Subcutaneous abdominal adipose tissue (tissue), 5 donors: ENCODE measurements around the gene PAX1.

Experiments used
- H3K27ac ChIP-seq: one replicate; pipeline ENCODE4 v1.7.0; 2013; ENCODE audit warnings: low read depth, mild to moderate bottlenecking, inconsistent platforms, low read length, moderate library complexity
- H3K27me3 ChIP-seq, 5 donors: one replicate each; pipeline ENCODE4 v1.7.0; 2013; ENCODE audit warnings: low read length in 5 of 5, inconsistent platforms in 1 of 5; ENCODE audit not compliant: control insufficient read depth in 5 of 5, insufficient read depth in 4 of 5
- H3K36me3 ChIP-seq, 5 donors: one replicate each; pipeline ENCODE4 v1.7.0; 2013; ENCODE audit warnings: low read length in 5 of 5; ENCODE audit not compliant: control insufficient read depth in 5 of 5, insufficient read depth in 5 of 5
- H3K4me1 ChIP-seq, 5 donors: one replicate each; pipeline ENCODE4 v1.7.0; 2013; ENCODE audit warnings: low read length in 5 of 5, mild to moderate bottlenecking in 3 of 5, moderate library complexity in 1 of 5; ENCODE audit not compliant: control insufficient read depth in 5 of 5, insufficient read depth in 5 of 5
- H3K4me3 ChIP-seq, 5 donors: one replicate each; pipeline ENCODE4 v1.7.0; 2013; ENCODE audit warnings: low read length in 5 of 5, low read depth in 1 of 5
- H3K9ac ChIP-seq, 5 donors: one replicate each; pipeline ENCODE4 v1.7.0; 2013; ENCODE audit warnings: low read length in 5 of 5, mild to moderate bottlenecking in 4 of 5, moderate library complexity in 3 of 5
- H3K9me3 ChIP-seq, 5 donors: one replicate each; pipeline ENCODE4 v1.7.0; 2013; ENCODE audit warnings: low read length in 5 of 5; ENCODE audit not compliant: control insufficient read depth in 5 of 5
- donor health status: healthy.
- donor health status: healthy.
- donor health status: healthy.
- donor health status: healthy.
- donor health status: healthy.

The PAX1 gene

DNA sequence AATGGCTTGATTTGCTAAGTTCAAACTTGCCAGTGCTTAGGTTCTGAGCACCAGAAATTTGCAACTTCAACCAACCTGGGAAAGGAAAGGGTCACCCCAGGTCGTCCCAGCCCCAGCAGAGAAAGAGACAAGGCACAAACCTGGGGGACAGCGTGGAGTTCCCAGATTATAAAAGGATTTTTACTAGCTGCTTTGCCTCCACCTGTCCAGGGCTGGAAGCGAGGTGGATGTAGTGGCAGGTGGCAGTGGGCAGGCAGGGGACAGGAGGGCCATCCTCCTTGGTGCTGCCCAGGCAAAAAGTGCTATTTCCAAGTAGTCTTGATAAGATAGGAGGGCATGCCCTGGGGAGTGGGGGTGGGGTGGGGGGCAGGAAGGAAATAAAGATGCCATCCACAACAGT lies 4.9 kb downstream of the PAX1 start:
- Histone ChIP-seq H3K36me3 (no peaks in the 10 kb centered on the region), H3K4me1 (peaks cover 0 to 9% (median 6%) of the 10 kb centered on the region in 5 donors), H3K9ac (no peak overlapping the region), H3K27me3 (peaks cover 48 to 73% (median 69%) of the 10 kb centered on the region in 5 donors), H3K9me3 (no peaks in the 10 kb centered on the region), H3K4me3 (no peak overlapping the region), H3K27ac (no peak overlapping the region)

DNA sequence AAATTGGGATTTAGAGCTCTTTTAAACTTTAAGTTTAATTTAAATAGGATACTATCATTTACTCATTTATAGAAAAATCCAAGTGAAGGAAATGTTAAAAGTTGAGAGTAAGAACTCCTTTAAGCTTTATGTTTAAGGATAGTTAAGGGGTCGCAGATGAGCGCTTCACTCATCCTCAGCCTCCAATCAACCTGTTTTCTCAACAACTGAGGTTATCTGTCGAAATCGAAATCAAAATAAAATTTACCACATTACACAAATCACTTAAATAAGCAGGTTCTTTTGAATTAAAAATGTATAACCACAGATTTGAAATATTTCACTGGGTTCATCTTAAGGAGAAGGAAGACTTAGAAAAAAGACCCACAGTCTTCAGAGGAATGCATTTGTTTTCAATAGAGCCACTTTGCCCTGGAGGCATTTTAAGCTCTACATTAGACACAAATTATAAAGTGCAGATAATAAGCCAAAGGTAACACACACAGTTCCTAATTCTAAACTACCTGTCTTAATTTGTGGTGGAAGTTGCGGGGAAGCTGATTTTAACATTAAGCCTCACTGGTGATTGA lies 5.5 kb downstream of the PAX1 start:
- Histone ChIP-seq H3K27me3 (peaks cover 50 to 77% (median 71%) of the 10 kb centered on the region in 5 donors), H3K9ac (no peak overlapping the region), H3K4me1 (peaks cover 0 to 8% (median 4%) of the 10 kb centered on the region in 5 donors), H3K36me3 (no peaks in the 10 kb centered on the region), H3K4me3 (no peak overlapping the region), H3K27ac (no peak overlapping the region), H3K9me3 (no peaks in the 10 kb centered on the region)

DNA sequence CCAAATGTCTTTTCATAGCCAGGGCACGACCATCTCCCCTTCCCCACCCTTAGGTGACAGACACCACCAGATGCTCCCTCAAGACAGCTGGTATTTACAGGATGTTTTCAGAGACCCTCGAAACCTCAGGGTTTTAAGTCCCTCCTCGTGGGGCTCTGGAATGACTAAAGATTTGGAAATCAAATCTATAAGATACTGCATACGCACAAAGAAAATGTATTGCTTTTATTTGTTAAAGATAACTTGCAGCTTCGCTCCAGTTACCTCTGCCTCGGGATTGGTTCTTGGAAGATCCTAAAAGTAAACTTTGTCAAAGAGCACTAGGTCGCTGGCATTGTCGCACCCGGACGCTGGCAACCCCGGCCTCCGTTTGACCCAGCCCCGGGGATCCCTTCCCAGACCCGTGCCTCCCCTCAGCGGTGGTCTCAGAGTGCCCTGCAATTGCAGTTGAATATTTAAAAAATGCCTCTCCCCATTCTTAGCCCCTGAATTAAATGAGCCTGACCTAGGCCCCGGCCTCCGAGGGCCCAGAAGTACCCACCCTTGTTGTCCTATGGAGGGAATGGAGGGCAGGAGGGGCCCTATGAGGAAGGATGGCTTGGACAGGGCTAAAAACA lies 7.1 kb downstream of the PAX1 start:
- Histone ChIP-seq H3K27me3 (peaks cover 43 to 72% (median 66%) of the 10 kb centered on the region in 5 donors), H3K36me3 (no peaks in the 10 kb centered on the region), H3K9ac (no peak overlapping the region), H3K9me3 (no peaks in the 10 kb centered on the region), H3K27ac (no peak overlapping the region), H3K4me3 (no peak overlapping the region), H3K4me1 (no peaks in the 10 kb centered on the region)

DNA sequence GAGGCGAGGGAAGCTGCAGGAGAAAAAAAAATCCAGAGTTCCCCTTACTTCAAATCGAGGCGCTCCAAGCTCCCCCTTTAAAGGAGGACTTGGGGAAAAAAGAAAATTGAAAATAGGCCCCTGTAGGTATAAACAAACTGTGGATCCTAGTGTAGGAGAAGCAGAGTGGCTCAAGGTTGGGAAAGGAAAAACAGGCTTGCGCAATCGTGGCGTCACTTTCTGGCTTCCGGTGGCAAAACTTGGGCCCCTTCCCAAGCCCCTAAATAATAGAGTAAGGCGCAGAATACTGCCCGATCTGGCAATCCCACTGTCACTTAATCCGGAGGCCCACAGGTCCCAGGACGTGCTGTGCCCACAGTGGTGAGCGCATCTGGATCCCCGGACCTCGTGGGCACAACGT lies 8.0 kb downstream of the PAX1 start:
- H3K9me3 ChIP-seq = no peaks in the 10 kb centered on the region

DNA sequence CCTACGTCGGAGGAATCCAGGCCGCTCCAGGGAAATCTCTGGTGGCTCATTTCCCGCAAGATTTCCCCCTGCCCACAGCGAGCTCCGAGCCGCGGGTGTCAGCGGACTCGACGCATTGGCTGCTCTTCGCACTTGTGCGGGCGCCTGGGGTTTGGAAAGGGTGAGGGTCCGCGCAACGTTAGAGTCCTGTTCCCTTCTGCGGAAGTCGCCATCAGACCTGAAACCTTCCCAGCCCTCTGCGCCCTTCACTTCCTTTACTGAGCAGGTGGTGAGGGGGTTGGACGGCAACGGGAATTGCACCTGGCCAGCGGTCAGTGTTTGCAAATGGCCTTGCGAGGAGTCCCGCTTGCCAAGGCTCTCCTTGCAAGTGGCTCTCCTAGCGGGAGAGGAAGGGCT lies 8.4 kb downstream of the PAX1 start:
- no peaks in the 10 kb centered on the region for H3K36me3 ChIP-seq
- peaks cover 36 to 64% (median 60%) of the 10 kb centered on the region in 5 donors for H3K27me3 ChIP-seq
- no peak overlapping the region for H3K4me3 ChIP-seq
- no peaks in the 10 kb centered on the region for H3K4me1 ChIP-seq
- no peak overlapping the region for H3K27ac ChIP-seq
- no peak overlapping the region for H3K9ac ChIP-seq
- H3K9me3 ChIP-seq = no peaks in the 10 kb centered on the region

More for the DNA sequence above, 8.0 kb downstream of the PAX1 start:
- Histone ChIP-seq H3K4me1 (no peaks in the 10 kb centered on the region), H3K27ac (no peak overlapping the region), H3K27me3 (peaks cover 36 to 68% (median 63%) of the 10 kb centered on the region in 5 donors), H3K9ac (no peak overlapping the region), H3K36me3 (no peaks in the 10 kb centered on the region), H3K4me3 (no peak overlapping the region)

GRCh38 chr20:21714297-21715192 lies 9.1 kb downstream of the PAX1 start:
- Histone ChIP-seq H3K4me3 (no peak overlapping the region), H3K9me3 (no peaks in the 10 kb centered on the region), H3K27me3 (peaks cover 32 to 61% (median 54%) of the 10 kb centered on the region in 5 donors), H3K27ac (no peak overlapping the region), H3K9ac (no peak overlapping the region), H3K36me3 (no peaks in the 10 kb centered on the region), H3K4me1 (no peaks in the 10 kb centered on the region)

DNA sequence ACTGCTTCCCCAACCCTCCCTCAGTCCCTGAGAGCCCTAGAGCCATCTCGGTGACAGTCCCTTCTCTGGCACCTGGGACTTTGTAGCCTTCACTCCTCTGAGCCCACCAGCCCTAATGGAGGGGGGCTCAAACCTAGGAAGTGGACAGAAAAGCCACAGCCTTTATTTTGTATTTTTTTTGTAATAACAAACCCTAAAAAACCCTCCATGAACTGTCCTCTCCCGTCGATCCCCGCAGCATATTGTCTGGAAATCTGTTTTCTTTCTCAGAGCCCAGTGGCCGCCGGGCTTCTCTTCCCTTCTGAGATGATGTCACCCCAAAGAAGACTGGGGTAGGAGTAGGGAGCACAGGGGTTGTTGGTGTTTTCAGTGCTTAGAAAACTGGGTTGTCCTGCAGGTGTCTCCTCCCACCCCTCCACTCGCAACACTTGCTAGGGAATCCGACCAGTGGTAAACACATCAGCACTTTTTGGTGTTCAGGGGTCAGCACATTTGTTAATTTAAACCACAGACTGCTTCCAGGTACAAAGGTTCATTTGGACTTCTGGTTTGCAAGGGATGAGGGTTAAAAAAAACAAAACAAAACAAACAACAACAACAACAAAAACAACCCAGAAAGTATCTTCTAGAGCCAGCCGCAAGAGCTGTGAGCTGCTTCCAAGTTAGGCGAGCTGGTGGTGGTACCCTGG lies 9.9 kb downstream of the PAX1 start:
- no peaks in the 10 kb centered on the region for H3K9me3 ChIP-seq
- H3K27ac ChIP-seq = no peak overlapping the region
- H3K27me3 ChIP-seq = peaks cover 31 to 56% (median 51%) of the 10 kb centered on the region in 5 donors
- no peak overlapping the region for H3K9ac ChIP-seq
- no peaks in the 10 kb centered on the region for H3K4me1 ChIP-seq
- H3K4me3 ChIP-seq = no peak overlapping the region
- no peaks in the 10 kb centered on the region for H3K36me3 ChIP-seq

- no peak overlapping the region for H3K4me3 ChIP-seq
- H3K9me3 ChIP-seq = no peaks in the 10 kb centered on the region
- peaks cover 17 to 28% (median 22%) of the 10 kb centered on the region in 5 donors for H3K27me3 ChIP-seq
- H3K27ac ChIP-seq = no peak overlapping the region
- no peaks in the 10 kb centered on the region for H3K36me3 ChIP-seq
- H3K4me1 ChIP-seq = no peaks in the 10 kb centered on the region
- no peak overlapping the region for H3K9ac ChIP-seq
Observed at GRCh38 chr20:21719592-21720214, 14.2 kb downstream of the PAX1 start.

- Histone ChIP-seq H3K9ac (no peak overlapping the region), H3K36me3 (no peaks in the 10 kb centered on the region), H3K27ac (no peak overlapping the region), H3K9me3 (no peaks in the 10 kb centered on the region), H3K4me3 (no peak overlapping the region), H3K4me1 (no peaks in the 10 kb centered on the region), H3K27me3 (no peaks in the 10 kb centered on the region)
Observed at GRCh38 chr20:21725892-21726291, 20.4 kb downstream of the PAX1 start.
